GM12873 (cell line): ENCODE measurements around the gene FA2H.
A peak's percentile ranks its signal among the peaks of the same experiment; 100 is the strongest.

Source experiments
- CTCF ChIP-seq: IDR thresholded peaks from 2 replicates; pipeline ENCODE4 v1.5.1; 2012; ENCODE audit warnings: low read depth, mild to moderate bottlenecking, moderate library complexity, low read length, control low read depth; ENCODE audit not compliant: insufficient read depth; ENCODE audit errors: missing control alignments

FA2H gene

GRCh38 chr16:74774223-74775139 is at the start of gene FA2H:
Gene FA2H (minus strand): TSS chr16:74774820. CDS start chr16:74774755, 65 bp downstream.
- TF ChIP-seq CTCF: peak; percentile 19

- TF ChIP-seq CTCF: no peak
These were observed 43.2 kb upstream of the FA2H start for GRCh38 chr16:74817851-74818250.

- TF ChIP-seq CTCF: peak; percentile 98
These were observed 38.6 kb upstream of the FA2H start for GRCh38 chr16:74813109-74813641.

GRCh38 chr16:74811911-74812310 is 37.3 kb upstream of the FA2H start:
- no peak for TF ChIP-seq CTCF

- TF ChIP-seq CTCF: no peak
These were observed 32.5 kb upstream of the FA2H start for GRCh38 chr16:74807052-74807646.

- no peak for TF ChIP-seq CTCF
These were observed 25.7 kb upstream of the FA2H start for GRCh38 chr16:74800216-74800871.

- no peak for TF ChIP-seq CTCF
These were observed 22.8 kb upstream of the FA2H start for GRCh38 chr16:74797414-74797813.
